ENCODE measurements around the gene PLPP1.
A peak's percentile ranks its signal among the peaks of the same experiment; 100 is the strongest.

Gene PLPP1

DNA sequence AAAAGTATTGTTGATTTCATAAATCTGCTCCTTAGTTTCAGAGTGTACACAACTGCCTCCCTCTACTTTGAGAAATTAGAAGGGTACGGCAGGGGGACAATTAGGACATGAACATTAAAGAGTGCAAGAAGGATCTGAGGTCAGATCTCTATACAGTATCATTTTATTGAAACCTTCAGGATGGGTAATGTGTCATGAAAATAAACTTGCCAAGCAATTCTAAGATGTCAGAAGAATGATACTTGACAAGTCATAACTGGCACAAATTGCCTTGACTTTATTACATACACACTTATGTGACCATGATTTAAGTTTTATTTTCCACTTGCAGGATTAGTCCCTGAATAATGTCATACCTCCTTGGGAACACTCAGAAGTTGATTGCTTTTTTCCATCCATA is 92.8 kb downstream of the PLPP1 start:
- no peak for DNase-seq

DNA sequence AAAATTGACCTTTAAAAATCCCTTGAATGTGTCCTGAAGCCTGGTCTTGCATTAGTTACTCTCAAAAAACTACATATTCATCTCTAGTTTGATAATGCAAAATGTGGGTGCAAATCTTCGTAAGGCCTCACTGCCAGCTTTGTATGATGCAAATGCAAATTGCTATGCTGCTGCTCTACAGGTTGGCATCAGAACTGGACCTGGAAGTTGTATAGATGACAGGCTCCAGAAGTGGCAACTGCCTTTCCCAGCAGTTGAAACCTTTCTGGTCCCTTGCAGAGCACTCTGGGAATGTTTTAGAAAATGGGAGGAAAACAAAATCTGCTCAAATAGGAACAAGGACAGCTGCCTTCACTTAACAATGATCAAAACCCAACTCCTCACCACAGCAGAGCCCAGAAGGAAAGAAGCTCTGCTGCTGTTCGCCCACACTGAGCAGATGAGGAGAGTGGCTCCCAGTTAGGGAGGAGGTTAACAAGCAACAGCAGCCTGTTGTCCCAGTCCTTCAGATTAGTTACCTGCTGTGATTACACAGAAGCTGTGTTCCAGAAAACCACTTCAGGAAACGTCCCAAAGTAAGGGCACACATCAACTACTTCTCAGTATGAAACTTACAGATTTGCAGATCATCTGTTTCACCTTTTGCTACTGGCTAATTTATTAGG is 93.5 kb downstream of the PLPP1 start:
- no peak for DNase-seq

GRCh38 chr5:55440188-55440646 is 94.5 kb downstream of the PLPP1 start:
- DNase-seq, result no peak

DNA sequence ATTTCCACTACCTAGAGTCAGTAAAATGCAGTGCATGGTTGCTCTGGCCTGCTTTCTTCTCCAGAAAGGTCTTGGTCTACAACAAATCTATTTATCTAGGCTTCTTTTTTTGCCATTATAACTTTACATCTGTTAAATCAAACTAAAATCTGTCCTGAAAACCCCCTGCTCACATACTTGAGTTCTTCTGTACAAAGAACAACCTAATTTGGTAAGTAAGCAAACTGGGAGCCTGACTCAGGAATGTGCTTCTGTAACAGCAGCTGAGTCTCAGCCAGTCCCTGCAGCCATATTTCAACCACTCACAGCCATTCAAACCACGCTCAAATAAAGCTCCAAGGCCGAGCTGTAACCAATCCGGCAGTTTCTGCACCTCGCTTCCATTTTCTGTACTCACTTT is 95.8 kb downstream of the PLPP1 start:
- DNase-seq, result no peak

DNA sequence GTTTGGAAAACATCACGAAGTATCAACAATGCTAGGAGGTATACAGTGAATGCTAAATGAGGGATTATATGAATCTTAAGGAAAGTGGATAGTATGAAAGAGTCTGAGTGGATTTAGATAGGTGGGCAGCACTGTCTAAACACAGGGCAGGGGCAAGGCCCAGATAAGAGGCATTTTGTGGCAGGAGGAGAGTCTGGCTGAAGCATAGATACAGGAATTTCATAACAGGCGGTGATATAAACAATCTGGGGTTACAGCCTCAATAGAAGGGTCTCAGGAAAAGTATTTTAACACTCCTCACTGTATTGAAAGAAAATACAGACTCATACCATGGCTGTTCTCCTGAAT is 96.9 kb downstream of the PLPP1 start:
- DNase-seq, result no peak

DNA sequence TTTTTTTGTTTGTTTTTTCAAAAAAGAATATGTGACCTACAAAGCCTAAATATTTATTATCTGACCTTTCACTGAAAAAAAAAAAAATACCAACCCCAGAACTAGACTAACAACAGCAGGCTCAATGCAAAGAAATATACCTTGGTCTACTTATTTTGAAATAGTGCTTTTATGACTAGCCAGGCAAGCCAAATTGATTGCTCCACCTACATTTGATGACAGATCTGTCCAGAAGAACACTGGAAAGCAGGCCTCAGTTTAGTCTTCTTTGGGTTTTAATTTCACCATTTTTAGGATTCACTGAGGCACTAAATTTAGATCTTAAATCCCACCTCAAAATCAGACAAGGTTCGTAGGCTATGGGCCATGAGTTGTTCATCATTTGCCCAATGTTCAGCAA is 97.3 kb downstream of the PLPP1 start:
- no peak for DNase-seq

- no peak for DNase-seq
These were observed 102.2 kb downstream of the PLPP1 start for GRCh38 chr5:55432549-55432948.

- DNase-seq, result no peak
These were observed 105.0 kb downstream of the PLPP1 start for GRCh38 chr5:55429613-55430253.

DNA sequence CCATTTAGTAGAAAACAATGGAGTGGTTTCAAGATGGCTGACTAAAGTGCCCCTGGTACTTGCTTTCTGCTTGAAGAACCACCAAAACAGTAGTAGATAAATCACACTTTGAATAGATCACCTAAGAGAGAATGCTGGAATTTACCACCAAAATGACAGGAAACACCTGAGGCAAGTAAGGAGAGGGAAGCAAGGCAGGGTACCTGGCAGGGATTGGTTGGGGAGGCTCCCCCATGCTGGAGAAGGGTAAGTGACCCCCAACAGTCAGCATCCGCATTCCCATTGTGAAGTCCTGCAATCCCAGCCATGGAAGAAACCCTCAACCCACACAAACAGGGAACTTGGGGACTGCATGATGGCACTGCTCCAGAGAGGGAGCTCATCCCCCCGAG is 105.5 kb downstream of the PLPP1 start:
- DNase-seq, result no peak

DNA sequence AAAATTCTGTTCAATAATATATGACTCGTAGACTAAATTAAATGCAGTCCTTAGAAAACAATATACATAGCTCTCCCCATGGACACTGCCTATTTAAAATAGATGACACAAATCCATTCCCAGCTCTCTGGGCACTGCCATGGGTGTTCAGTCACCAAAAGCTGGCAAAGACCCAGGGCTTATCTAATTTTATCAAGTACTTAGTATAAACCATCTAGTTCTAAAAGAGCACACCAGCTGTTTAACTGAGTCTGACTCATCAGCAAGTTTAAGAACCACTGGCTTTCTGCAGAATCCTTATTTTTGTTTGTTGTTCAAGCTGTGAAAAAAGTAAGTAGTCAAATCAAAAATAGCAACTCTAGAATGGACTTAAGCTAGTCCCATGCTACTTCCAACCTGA is 107.6 kb downstream of the PLPP1 start:
- DNase-seq, result no peak

DNA sequence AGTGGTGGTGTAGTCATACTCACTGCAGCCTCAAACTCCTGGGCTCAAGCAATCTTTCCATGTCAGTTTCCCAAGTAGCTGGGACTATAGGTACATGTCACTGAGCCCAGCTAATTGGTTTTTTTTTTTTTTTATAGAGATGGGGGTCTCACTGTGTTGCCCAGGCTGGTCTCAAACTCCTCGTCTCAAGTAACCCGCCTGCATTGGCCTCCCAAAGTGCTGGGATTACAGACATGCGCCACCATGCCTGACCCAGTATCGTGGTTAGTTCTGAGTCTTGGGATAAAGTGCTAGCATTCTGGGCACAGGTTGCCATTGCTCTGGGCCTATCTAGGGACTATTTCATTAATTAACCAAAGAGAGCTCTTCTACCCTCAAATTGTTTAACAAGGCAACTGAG is 108.3 kb downstream of the PLPP1 start:
- DNase-seq, result no peak

- DNase-seq, result peak; percentile 32
These were observed 113.7 kb downstream of the PLPP1 start for GRCh38 chr5:55421074-55421529.

- DNase-seq, result no peak
These were observed 115.5 kb downstream of the PLPP1 start for GRCh38 chr5:55418994-55419968.

GRCh38 chr5:55416306-55416705 is 118.5 kb downstream of the PLPP1 start:
- DNase-seq, result no peak

- DNase-seq, result no peak
These were observed 119.7 kb downstream of the PLPP1 start for GRCh38 chr5:55415071-55415470.

DNA sequence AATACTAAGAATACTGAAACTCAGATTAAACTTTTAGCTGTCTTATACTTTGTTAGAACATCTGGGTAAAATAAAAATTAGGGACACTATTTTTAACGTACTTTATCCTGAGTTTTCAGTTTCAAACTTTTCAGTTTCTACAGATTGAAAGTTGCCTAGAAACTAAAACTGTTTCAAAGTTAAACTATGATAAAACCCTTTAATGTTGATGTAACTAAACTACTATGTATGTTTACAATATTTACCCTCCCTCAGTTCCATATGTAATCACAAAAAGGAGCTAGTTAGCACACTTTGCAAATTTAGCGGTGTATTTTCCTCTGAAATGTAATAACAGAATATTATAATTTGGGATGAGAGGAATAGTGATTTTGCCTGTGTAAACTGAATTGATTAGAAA is 121.1 kb downstream of the PLPP1 start:
- DNase-seq, result no peak

DNA sequence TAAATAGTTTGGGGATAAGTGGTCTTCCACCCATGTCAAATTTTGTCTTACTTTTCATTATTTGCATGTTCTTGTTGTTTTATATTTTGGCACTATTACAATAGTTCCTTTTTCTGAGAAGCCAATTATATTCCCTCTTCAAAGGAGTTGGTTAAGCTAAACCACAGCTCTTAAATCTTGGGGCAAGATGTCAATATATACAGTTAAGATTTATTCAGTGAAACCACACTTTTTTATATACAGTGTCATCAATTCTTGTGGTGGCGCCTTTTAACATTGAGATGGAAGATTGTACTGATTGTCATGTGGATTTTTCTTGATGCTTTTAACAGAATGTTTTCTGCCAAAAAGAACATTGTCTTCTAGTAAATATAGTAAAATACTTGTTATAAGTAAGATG is 122.9 kb downstream of the PLPP1 start:
- DNase-seq, result no peak

- DNase-seq, result no peak
These were observed 123.9 kb downstream of the PLPP1 start for GRCh38 chr5:55410845-55411244.

DNA sequence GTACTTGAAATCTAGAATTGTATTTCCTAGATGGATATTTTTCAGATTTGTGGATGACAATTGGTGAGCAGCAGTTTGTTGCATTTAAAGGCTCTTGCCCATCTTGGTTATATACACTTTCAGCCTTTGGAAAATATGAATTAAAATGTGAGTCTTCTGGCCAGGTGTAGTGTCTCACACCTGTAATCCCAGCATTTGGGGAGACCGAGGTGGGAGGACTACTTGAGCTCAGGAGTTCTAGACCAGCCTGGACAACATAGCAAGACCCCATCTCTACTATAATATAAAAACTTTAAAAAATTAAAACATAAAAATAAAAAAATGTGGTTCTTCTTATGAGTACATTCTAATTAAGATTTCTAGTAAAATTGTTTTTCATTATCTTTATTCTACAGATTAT is 125.0 kb downstream of the PLPP1 start:
- no peak for DNase-seq

GRCh38 chr5:55407984-55408383 is 126.8 kb downstream of the PLPP1 start:
- DNase-seq, result no peak

DNA sequence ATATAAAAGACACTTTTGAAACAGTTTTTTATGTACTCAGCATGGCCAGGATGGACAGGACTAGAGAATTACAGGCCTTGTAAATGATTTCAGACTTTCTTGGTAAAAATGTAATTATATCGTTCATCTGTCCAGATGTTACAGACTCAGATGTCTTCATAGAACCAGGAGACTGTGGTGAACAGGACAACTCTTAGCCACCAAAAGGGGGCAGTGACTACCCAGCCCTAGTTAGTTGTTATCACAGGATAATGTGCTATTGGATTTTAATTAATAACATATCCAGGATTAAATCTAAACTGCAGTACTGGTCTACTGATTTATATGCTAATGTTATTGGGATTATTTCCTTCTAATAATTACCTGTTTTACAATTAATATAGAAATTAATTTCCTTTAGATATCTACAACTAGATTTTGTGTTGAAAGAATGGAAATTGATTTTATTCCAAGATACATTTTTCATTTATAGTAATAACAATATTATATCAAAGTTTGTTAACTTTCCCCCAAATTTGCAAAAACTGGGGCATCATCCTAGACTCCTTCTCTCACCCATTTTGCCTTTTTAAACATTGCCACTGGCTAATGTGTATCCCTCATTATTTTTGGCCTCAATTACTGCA is 127.6 kb downstream of the PLPP1 start:
- DNase-seq, result no peak

DNA sequence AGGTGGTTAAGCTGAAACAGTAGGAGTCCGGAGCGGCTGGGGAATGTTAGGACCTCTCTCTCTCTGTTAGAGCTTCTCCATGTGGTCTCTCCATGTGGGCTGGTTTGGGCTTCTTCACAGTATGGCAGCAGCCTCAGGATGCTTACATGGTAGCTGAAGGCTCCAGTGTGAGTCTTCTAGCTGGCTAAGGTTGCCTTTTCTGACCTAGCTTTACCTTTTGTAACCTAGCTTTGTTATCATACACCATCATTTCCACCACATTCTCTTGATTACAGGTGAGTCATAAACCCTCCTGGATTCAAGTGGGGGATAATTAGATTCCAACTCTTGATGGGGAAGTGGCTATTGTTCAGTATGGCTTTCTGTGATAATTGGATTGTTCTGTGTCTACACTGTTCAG is 128.5 kb downstream of the PLPP1 start:
- DNase-seq, result no peak

DNA sequence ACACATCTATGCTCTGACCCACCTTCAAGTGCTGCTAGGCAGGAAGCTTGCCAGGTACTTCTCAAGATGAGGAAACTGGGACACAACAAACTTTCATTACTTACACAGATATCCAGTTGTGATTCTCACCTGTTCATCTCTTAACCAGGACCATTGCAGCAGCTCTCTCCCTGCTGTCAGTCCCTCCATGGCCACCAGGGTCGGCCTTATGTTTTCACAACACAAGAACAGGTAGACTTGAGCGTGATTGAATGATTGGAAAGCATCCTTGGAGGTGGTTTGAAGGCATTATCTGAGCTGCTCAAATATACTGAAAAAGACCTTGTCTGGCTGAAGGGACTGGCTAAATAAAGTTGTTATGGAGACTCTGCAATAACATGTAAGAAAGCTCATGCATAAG is 132.6 kb downstream of the PLPP1 start:
- DNase-seq, result no peak
